ENCODE measurements around the gene RNGTT.

RNGTT gene

DNA sequence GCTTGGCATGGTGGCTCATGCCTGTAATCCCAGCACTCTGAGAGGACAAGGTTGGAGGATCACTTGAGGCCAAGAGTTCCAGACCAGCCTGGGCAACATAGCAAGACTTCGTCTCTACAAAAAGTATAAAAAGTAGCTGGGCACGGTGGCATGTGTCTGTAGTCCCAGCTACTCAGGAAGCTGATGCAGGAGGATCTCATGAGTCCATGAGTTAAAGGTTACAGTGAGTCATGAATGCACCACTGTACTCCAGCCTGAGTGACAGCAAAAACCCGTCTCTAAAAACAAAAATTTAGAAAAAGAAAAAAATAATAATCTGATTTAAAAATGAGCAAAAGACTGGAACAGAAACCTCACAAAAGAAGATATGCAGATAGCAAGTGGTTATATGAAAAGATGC lies 279.7 kb downstream of the RNGTT start:
- TF ChIP-seq, protein P1, sequence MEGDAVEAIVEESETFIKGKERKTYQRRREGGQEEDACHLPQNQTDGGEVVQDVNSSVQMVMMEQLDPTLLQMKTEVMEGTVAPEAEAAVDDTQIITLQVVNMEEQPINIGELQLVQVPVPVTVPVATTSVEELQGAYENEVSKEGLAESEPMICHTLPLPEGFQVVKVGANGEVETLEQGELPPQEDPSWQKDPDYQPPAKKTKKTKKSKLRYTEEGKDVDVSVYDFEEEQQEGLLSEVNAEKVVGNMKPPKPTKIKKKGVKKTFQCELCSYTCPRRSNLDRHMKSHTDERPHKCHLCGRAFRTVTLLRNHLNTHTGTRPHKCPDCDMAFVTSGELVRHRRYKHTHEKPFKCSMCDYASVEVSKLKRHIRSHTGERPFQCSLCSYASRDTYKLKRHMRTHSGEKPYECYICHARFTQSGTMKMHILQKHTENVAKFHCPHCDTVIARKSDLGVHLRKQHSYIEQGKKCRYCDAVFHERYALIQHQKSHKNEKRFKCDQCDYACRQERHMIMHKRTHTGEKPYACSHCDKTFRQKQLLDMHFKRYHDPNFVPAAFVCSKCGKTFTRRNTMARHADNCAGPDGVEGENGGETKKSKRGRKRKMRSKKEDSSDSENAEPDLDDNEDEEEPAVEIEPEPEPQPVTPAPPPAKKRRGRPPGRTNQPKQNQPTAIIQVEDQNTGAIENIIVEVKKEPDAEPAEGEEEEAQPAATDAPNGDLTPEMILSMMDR (IDR thresholded peaks at IDR 0.05; ENCODE audit: low read length, missing control alignments), result no peak
- H3K4me3 ChIP-seq (replicated peaks; ENCODE audit: low read depth, low read length), result no peak overlapping the region
- DNase-seq (ENCODE audit: low read depth), result peak; percentile 29

DNA sequence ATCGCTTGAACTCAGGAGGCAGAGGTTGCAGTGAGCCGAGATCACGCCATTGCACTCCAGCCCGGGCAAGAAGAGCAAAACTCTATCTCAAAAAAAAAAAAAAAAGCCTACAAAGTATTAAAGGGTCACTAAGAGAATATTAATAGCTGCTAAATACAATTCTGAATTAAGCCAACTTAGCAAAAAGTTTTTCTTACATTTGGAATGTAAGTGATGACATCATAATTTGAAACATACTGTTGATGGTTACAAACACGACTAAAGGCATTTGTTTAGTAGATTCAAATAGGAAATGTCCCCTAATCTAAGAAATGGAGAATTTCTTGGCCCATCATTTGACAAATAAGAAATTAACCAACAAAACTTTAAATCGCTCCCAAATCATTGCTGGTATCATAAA lies 282.8 kb downstream of the RNGTT start:
- TF ChIP-seq, protein P1 (IDR thresholded peaks at IDR 0.05; ENCODE audit: low read length, missing control alignments), result no peak
- H3K4me3 ChIP-seq (replicated peaks; ENCODE audit: low read depth, low read length), result no peak overlapping the region
- no peak for DNase-seq (ENCODE audit: low read depth)

DNA sequence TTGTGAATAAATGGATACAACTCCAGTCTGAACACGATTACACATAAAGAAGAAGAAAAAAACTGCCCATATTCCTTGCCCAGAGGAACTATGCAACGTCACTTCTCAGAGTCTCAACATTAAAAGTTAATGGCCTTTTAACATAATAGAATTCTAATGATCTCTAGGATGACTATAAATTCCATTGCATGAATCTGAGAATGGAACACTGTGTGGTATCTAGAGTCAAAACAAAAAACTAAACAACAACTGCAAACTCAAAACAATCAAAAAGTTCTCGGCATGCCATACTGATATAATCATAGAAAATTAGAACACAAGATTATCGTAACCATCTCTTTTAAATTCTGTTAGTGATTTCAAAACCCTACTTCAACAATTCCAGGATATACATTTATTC lies 283.6 kb downstream of the RNGTT start:
- H3K4me3 ChIP-seq (replicated peaks; ENCODE audit: low read depth, low read length), result no peak overlapping the region
- TF ChIP-seq, protein P1 (IDR thresholded peaks at IDR 0.05; ENCODE audit: low read length, missing control alignments), result no peak
- DNase-seq (ENCODE audit: low read depth), result no peak

DNA sequence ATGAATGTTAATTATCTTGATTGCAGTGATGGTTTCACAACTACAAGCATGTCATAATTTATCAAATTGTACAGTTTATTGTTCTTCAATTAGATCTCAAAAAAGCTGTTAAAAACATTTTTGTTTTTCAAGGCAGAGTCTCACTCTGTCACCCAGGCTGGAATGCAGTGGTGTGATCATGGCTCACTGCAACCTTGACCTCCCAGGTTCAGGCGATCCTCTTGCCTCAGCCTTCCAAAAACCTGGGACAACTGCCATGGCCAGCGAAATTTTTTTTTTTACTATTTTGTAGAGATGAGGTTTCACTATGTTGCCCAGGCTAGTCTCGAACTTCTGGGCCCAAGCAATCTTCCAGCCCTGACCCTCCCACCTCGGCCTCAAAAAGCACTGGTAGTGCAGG lies 286.1 kb downstream of the RNGTT start:
- DNase-seq (ENCODE audit: low read depth), result no peak
- TF ChIP-seq, protein P1 (IDR thresholded peaks at IDR 0.05; ENCODE audit: low read length, missing control alignments), result no peak

DNA sequence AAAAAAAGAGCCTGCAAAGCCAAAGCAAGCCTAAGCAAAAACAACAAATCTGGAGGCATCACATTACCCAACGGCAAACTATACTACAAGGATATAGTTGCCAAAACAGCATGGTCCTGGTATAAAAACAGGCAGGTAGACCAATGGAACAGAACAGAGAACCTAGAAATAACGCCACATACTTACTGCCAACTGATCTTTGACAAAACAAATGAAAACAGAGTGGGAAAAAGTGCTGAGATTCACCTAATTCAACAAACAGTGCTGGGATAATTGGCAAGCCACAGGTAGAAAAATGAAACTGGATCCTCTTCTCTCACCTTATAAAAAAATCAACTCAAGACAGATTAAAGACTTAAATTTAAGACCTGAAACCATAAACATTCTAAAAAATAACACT lies 291.8 kb downstream of the RNGTT start:
- no peak overlapping the region for H3K4me3 ChIP-seq (replicated peaks; ENCODE audit: low read depth, low read length)
- no peak for DNase-seq (ENCODE audit: low read depth)
- TF ChIP-seq, protein P1 (IDR thresholded peaks at IDR 0.05; ENCODE audit: low read length, missing control alignments), result no peak

More for the DNA sequence above, 286.1 kb downstream of the RNGTT start:
- H3K4me3 ChIP-seq (replicated peaks; ENCODE audit: low read depth, low read length), result no peak overlapping the region

DNA sequence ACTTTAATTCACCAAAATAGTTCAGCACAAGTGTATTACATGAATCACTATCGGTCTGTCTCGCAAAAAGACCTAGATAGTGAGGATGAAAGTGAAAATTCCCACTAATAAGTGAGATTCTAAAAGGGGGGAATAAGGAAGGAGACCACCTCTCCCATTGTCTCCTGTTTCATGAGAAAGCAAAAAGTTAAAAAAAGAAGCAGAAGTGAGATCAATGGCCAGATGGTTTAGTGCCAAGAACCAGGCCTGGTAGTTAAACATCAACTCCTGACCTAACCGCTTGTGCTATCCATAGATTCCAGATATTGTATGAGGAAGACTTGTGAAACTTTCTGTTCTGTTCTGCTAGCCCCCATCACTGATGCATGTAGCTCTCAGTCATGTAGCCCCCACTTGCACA lies 293.0 kb downstream of the RNGTT start:
- TF ChIP-seq, protein P1 (IDR thresholded peaks at IDR 0.05; ENCODE audit: low read length, missing control alignments), result no peak
- no peak overlapping the region for H3K4me3 ChIP-seq (replicated peaks; ENCODE audit: low read depth, low read length)
- DNase-seq (ENCODE audit: low read depth), result no peak

DNA sequence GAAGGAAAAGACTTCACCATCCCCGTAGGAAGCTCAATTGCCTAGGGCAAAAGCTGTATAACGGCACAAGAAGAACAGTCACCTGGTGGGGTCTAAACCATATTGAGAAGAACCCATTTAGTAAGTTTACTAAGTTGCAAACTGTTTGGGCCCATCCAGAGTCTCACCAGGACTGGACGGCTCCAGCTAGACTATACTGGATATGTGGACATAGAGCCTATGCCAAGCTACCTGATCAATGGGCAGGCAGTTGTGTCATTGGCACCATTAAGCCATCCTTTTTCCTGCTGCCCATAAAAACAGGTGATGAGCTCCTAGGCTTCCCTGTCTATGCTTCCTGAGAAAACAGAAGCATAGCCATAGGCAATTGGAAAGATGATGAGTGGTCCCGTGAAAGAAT lies 293.9 kb downstream of the RNGTT start:
- TF ChIP-seq, protein P1 (IDR thresholded peaks at IDR 0.05; ENCODE audit: low read length, missing control alignments), result no peak
- DNase-seq (ENCODE audit: low read depth), result no peak
- no peak overlapping the region for H3K4me3 ChIP-seq (replicated peaks; ENCODE audit: low read depth, low read length)

Data from fibroblast of pulmonary artery (primary cell).